SK-N-SH (cell line): ENCODE measurements around the gene AP1S3.
A peak's percentile ranks its signal among the peaks of the same experiment; 100 is the strongest.

ENCODE experiments used
- RAD21 ChIP-seq: IDR thresholded peaks from 2 replicates; pipeline ENCODE4 v1.6.1; 2012; ENCODE audit warnings: mild to moderate bottlenecking, low read length
- RCOR1 ChIP-seq: fragments of 150-350 bp; IDR thresholded peaks from 2 replicates; pipeline ENCODE4 v1.6.1; 2017; ENCODE audit warnings: antibody characterized with exemption, low read length
- TF ChIP-seq, protein P1 (sequence below): fragments of 150-350 bp; IDR thresholded peaks from 2 replicates; pipeline ENCODE4 v1.6.1; 2016; ENCODE audit warnings: mild to moderate bottlenecking, low read depth, low read length
- TF ChIP-seq, protein P2 (sequence below): fragments of 200-600 bp; sonication (generic); IDR thresholded peaks from 2 replicates; pipeline ENCODE4 v1.6.1; 2017; ENCODE audit warnings: antibody characterized with exemption, mild to moderate bottlenecking, moderate library complexity

DNA sequence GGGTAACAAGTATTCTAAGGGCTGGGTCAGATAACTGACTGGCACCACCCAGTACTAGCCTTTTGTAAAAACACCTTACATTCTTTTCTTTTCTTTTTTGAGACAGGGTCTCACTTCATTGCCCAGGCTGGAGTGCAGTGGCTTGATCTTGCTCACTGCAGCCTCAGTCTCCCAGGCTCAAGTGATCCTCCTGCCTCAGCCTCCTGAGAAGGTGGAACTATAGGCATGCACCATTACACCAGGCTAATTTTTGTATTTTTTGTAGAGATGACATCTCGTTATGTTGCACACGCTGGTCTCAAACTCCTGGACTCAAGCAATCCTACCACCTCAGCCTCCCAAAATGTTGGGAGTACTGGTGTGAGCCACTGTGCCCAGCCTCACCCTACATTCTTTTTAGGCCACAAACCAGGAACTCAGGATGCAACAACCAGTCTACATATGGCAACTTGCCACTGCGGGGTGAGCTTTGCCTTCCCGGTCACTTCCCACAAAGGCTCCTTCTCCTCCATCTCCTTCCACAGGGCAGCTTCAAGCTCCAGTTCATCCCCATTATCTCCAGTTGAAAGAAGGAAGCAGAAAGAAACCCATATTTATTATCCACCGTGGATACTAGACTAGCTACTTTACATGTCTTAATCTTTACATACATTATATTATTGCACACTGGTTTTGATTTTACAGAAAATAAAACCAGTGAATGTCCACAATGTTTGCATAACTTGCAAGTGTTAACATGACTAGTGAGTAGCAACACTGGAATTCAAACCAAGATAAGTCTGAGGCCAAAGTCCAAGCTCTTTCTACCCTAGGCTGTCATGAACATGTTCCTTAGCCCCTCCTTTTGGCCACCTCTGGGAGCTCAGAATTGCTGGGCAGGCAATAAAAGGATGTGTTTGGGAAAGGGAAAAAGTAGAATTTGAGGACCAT lies 23.7 kb upstream of the AP1S3 start:
- TF ChIP-seq RCOR1 = no peak
- TF ChIP-seq, protein P1, sequence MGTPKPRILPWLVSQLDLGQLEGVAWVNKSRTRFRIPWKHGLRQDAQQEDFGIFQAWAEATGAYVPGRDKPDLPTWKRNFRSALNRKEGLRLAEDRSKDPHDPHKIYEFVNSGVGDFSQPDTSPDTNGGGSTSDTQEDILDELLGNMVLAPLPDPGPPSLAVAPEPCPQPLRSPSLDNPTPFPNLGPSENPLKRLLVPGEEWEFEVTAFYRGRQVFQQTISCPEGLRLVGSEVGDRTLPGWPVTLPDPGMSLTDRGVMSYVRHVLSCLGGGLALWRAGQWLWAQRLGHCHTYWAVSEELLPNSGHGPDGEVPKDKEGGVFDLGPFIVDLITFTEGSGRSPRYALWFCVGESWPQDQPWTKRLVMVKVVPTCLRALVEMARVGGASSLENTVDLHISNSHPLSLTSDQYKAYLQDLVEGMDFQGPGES = no peak
- TF ChIP-seq RAD21 = no peak
- TF ChIP-seq, protein P2, sequence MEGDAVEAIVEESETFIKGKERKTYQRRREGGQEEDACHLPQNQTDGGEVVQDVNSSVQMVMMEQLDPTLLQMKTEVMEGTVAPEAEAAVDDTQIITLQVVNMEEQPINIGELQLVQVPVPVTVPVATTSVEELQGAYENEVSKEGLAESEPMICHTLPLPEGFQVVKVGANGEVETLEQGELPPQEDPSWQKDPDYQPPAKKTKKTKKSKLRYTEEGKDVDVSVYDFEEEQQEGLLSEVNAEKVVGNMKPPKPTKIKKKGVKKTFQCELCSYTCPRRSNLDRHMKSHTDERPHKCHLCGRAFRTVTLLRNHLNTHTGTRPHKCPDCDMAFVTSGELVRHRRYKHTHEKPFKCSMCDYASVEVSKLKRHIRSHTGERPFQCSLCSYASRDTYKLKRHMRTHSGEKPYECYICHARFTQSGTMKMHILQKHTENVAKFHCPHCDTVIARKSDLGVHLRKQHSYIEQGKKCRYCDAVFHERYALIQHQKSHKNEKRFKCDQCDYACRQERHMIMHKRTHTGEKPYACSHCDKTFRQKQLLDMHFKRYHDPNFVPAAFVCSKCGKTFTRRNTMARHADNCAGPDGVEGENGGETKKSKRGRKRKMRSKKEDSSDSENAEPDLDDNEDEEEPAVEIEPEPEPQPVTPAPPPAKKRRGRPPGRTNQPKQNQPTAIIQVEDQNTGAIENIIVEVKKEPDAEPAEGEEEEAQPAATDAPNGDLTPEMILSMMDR = 0 out of 2 replicates have a peak, but pooled peaks have one; percentile 16
